Activated T-helper 2 cell treated with anti-CD3 and anti-CD28 coated beads, Interferon-gamma antibody, Interleukin-2, Interleukin-4, amounts not matched to agents 10 μg/mL and 5 μg/mL and 100 μg/mL, durations not matched to agents 14 hours and 24 hours and 36 hours (primary cell): ENCODE data around the gene BBX. TPM values are rescaled to one million over a fixed set of nuclear protein-coding genes. Genes with fewer than 3 reads are reported as not detected.

Experiments
- DNase-seq: peaks from one replicate; pipeline ENCODE4 v3.0.0; 2021; ENCODE audit warnings: low spot score
- H3K27ac Mint-ChIP-seq: one replicate; pipeline ENCODE4 v1.8.0; 2021; ENCODE audit warnings: mixed read lengths
- H3K27me3 Mint-ChIP-seq: one replicate; pipeline ENCODE4 v1.8.0; 2021; ENCODE audit warnings: low read depth, mixed read lengths
- H3K36me3 Mint-ChIP-seq: one replicate; pipeline ENCODE4 v1.8.0; 2021; ENCODE audit warnings: low read depth, mixed read lengths
- H3K4me1 Mint-ChIP-seq: one replicate; pipeline ENCODE4 v1.8.0; 2021; ENCODE audit warnings: low read depth, mixed read lengths
- H3K4me3 Mint-ChIP-seq: one replicate; pipeline ENCODE4 v1.8.0; 2021; ENCODE audit warnings: low read depth, mild to moderate bottlenecking, moderate library complexity, mixed read lengths
- H3K9me3 Mint-ChIP-seq: one replicate; pipeline ENCODE4 v1.8.0; 2021; ENCODE audit warnings: mixed read lengths
- intact Hi-C: fragments of 100-400 bp; cut with micrococcal nuclease; formaldehyde crosslinking; loops from one replicate; pipeline ENCODE4 v1.15.1; 2023
- total RNA-seq: library from RNA; stranded (reverse); gene quantifications from 2 replicates; pipeline ENCODE4 v1.2.3, GENCODE V29; 2022

BBX gene
- total RNA-seq, 1 donor from 2014 or later = 35.8 TPM

- Mint-ChIP-seq H3K36me3 (peaks cover 2% of the 10 kb centered on the region), H3K4me1 (no peaks in the 10 kb centered on the region)
- intact Hi-C loops = no loop called here
Measured at GRCh38 chr3:107718547-107718946, 195.8 kb downstream of the BBX start.

GRCh38 chr3:107727102-107727501 lies 204.3 kb downstream of the BBX start:
- Mint-ChIP-seq H3K4me1 (peaks cover 2% of the 10 kb centered on the region), H3K36me3 (peaks cover 28% of the 10 kb centered on the region), H3K4me3 (no peak overlapping the region), H3K27ac (no peak overlapping the region), H3K9me3 (no peaks in the 10 kb centered on the region), H3K27me3 (no peaks in the 10 kb centered on the region)
- intact Hi-C loops = no loop called here
- no peak for DNase-seq

More at GRCh38 chr3:107718547-107718946, 195.8 kb downstream of the BBX start:
- DNase-seq = no peak
- H3K9me3 Mint-ChIP-seq = no peaks in the 10 kb centered on the region
- H3K4me3 Mint-ChIP-seq = no peak overlapping the region
- H3K27me3 Mint-ChIP-seq = no peaks in the 10 kb centered on the region
- no peak overlapping the region for H3K27ac Mint-ChIP-seq

GRCh38 chr3:107729686-107730085 lies 206.9 kb downstream of the BBX start:
- Mint-ChIP-seq H3K4me3 (no peak overlapping the region), H3K36me3 (peaks cover 32% of the 10 kb centered on the region), H3K27ac (no peak overlapping the region), H3K4me1 (peaks cover 2% of the 10 kb centered on the region), H3K27me3 (no peaks in the 10 kb centered on the region), H3K9me3 (no peaks in the 10 kb centered on the region)
- DNase-seq = no peak
- intact Hi-C loops = no loop called here

- Mint-ChIP-seq H3K4me1 (no peaks in the 10 kb centered on the region), H3K9me3 (no peaks in the 10 kb centered on the region), H3K36me3 (peaks cover 24% of the 10 kb centered on the region), H3K4me3 (no peak overlapping the region), H3K27ac (no peak overlapping the region), H3K27me3 (no peaks in the 10 kb centered on the region)
- DNase-seq = no peak
- intact Hi-C loops = no loop called here
Measured at GRCh38 chr3:107734317-107734716, 211.6 kb downstream of the BBX start.

- H3K36me3 Mint-ChIP-seq = peaks cover 7% of the 10 kb centered on the region
- intact Hi-C loops = no loop called here
- H3K27me3 Mint-ChIP-seq = no peaks in the 10 kb centered on the region
- no peak overlapping the region for H3K4me3 Mint-ChIP-seq
- no peak overlapping the region for H3K27ac Mint-ChIP-seq
- H3K9me3 Mint-ChIP-seq = no peaks in the 10 kb centered on the region
- no peaks in the 10 kb centered on the region for H3K4me1 Mint-ChIP-seq
- no peak for DNase-seq
Measured at GRCh38 chr3:107737914-107738313, 215.2 kb downstream of the BBX start.

GRCh38 chr3:107738486-107739183 lies 215.9 kb downstream of the BBX start:
- Mint-ChIP-seq H3K36me3 (peaks cover 3% of the 10 kb centered on the region), H3K9me3 (no peaks in the 10 kb centered on the region), H3K4me1 (no peaks in the 10 kb centered on the region), H3K27ac (no peak overlapping the region), H3K4me3 (no peak overlapping the region), H3K27me3 (no peaks in the 10 kb centered on the region)
- intact Hi-C loops = no loop called here
- no peak for DNase-seq

GRCh38 chr3:107739227-107739626 lies 216.5 kb downstream of the BBX start:
- no peak for DNase-seq
- peaks cover 3% of the 10 kb centered on the region for H3K36me3 Mint-ChIP-seq
- no peaks in the 10 kb centered on the region for H3K9me3 Mint-ChIP-seq
- H3K4me3 Mint-ChIP-seq = no peak overlapping the region
- no peaks in the 10 kb centered on the region for H3K27me3 Mint-ChIP-seq
- H3K27ac Mint-ChIP-seq = no peak overlapping the region
- intact Hi-C loops = no loop called here
- no peaks in the 10 kb centered on the region for H3K4me1 Mint-ChIP-seq

- Mint-ChIP-seq H3K9me3 (no peaks in the 10 kb centered on the region), H3K4me3 (no peak overlapping the region), H3K4me1 (no peaks in the 10 kb centered on the region), H3K36me3 (no peaks in the 10 kb centered on the region), H3K27me3 (no peaks in the 10 kb centered on the region), H3K27ac (no peak overlapping the region)
- DNase-seq = no peak
- intact Hi-C loops = loop anchor here (5.0 to 10.0 kb wide), 3 partner anchors 49 to 166 kb away; no protein-coding TSS in a partner anchor
Measured at GRCh38 chr3:107740992-107741896, 218.5 kb downstream of the BBX start.

- no peaks in the 10 kb centered on the region for H3K27me3 Mint-ChIP-seq
- intact Hi-C loops = loop anchor here (10.0 kb wide), 1 partner anchor 171 kb away; no protein-coding TSS in a partner anchor
- no peaks in the 10 kb centered on the region for H3K9me3 Mint-ChIP-seq
- DNase-seq = no peak
- H3K4me1 Mint-ChIP-seq = no peaks in the 10 kb centered on the region
- H3K4me3 Mint-ChIP-seq = no peak overlapping the region
- no peak overlapping the region for H3K27ac Mint-ChIP-seq
- no peaks in the 10 kb centered on the region for H3K36me3 Mint-ChIP-seq
Measured at GRCh38 chr3:107745354-107745753, 222.6 kb downstream of the BBX start.

- DNase-seq = no peak
Measured at GRCh38 chr3:107752202-107752990, 229.6 kb downstream of the BBX start.

GRCh38 chr3:107753494-107753893 lies 230.7 kb downstream of the BBX start:
- Mint-ChIP-seq H3K4me3 (no peak overlapping the region), H3K27me3 (no peaks in the 10 kb centered on the region), H3K9me3 (no peaks in the 10 kb centered on the region), H3K36me3 (no peaks in the 10 kb centered on the region), H3K4me1 (peaks cover 3% of the 10 kb centered on the region), H3K27ac (no peak overlapping the region)
- intact Hi-C loops = loop anchor here (5.0 kb wide), 1 partner anchor 516 kb away; no protein-coding TSS in a partner anchor
- DNase-seq = no peak

More at GRCh38 chr3:107752202-107752990, 229.6 kb downstream of the BBX start:
- H3K4me1 Mint-ChIP-seq = peaks cover 3% of the 10 kb centered on the region
- H3K4me3 Mint-ChIP-seq = no peak overlapping the region
- no peaks in the 10 kb centered on the region for H3K36me3 Mint-ChIP-seq
- no peaks in the 10 kb centered on the region for H3K27me3 Mint-ChIP-seq
- no peaks in the 10 kb centered on the region for H3K9me3 Mint-ChIP-seq
- intact Hi-C loops = loop anchor here (5.0 kb wide), 1 partner anchor 515 kb away; no protein-coding TSS in a partner anchor
- no peak overlapping the region for H3K27ac Mint-ChIP-seq

GRCh38 chr3:107753976-107754375 lies 231.2 kb downstream of the BBX start:
- no peaks in the 10 kb centered on the region for H3K9me3 Mint-ChIP-seq
- no peaks in the 10 kb centered on the region for H3K27me3 Mint-ChIP-seq
- no peaks in the 10 kb centered on the region for H3K36me3 Mint-ChIP-seq
- intact Hi-C loops = loop anchor here (5.0 kb wide), 1 partner anchor 517 kb away; no protein-coding TSS in a partner anchor
- no peak overlapping the region for H3K27ac Mint-ChIP-seq
- DNase-seq = no peak
- H3K4me1 Mint-ChIP-seq = peaks cover 3% of the 10 kb centered on the region
- no peak overlapping the region for H3K4me3 Mint-ChIP-seq
